ENCODE results near the gene SLC38A7.

SLC38A7 gene

GRCh38 chr16:58649707-58650106, 34.9 kb downstream of the SLC38A7 start:
- TF ChIP-seq HDGF (IDR thresholded peaks at IDR 0.05; ENCODE audit: borderline replicate concordance), result no peak
- TF ChIP-seq FOXK2 (IDR thresholded peaks at IDR 0.05), result no peak
- ChIA-PET POLR2A (no interaction called here), CTCF (interaction anchor here (0.6 to 1.1 kb wide), 2 partner anchors 8 to 11 kb away, joined by 3 read pairs; no protein-coding TSS in a partner anchor)
- no peak for DNase-seq (ENCODE audit: extremely low spot score)

GRCh38 chr16:58647107-58647506, 37.5 kb downstream of the SLC38A7 start:
- no peak for DNase-seq (ENCODE audit: extremely low spot score)
- TF ChIP-seq FOXM1 (IDR thresholded peaks at IDR 0.05; ENCODE audit: borderline replicate concordance) (no peak), ZNF384 (IDR thresholded peaks at IDR 0.05) (no peak), FOXK2 (IDR thresholded peaks at IDR 0.05) (no peak), ELF4 (IDR thresholded peaks at IDR 0.05) (no peak), HDGF (IDR thresholded peaks at IDR 0.05; ENCODE audit: borderline replicate concordance) (no peak), L3MBTL2 (conservative IDR thresholded peaks at IDR 0.05) (no peak), BHLHE40 (IDR thresholded peaks at IDR 0.05; ENCODE audit: borderline replicate concordance) (no peak), NFRKB (IDR thresholded peaks at IDR 0.05) (no peak), FOXA1 (IDR thresholded peaks at IDR 0.05) (no peak), SP1 (IDR thresholded peaks at IDR 0.05) (no peak), LEF1 (IDR thresholded peaks at IDR 0.05; ENCODE audit: borderline replicate concordance) (no peak), CTBP1 (IDR thresholded peaks at IDR 0.05; ENCODE audit: borderline replicate concordance) (no peak), PKNOX1 (IDR thresholded peaks at IDR 0.05) (no peak), ARNT (IDR thresholded peaks at IDR 0.05) (no peak)
- ChIA-PET CTCF (no interaction called here), POLR2A (no interaction called here)

- no peak for TF ChIP-seq SUZ12 (IDR thresholded peaks at IDR 0.05)
- no peak for TF ChIP-seq ZNF384 (IDR thresholded peaks at IDR 0.05)
- TF ChIP-seq SP1 (IDR thresholded peaks at IDR 0.05), result no peak
- no peak for TF ChIP-seq BHLHE40 (IDR thresholded peaks at IDR 0.05; ENCODE audit: borderline replicate concordance)
- no peak for TF ChIP-seq LEF1 (IDR thresholded peaks at IDR 0.05; ENCODE audit: borderline replicate concordance)
- TF ChIP-seq NFRKB (IDR thresholded peaks at IDR 0.05), result no peak
- no peak for TF ChIP-seq FOXK2 (IDR thresholded peaks at IDR 0.05)
- no peak for TF ChIP-seq FOXM1 (IDR thresholded peaks at IDR 0.05; ENCODE audit: borderline replicate concordance)
- no peak for TF ChIP-seq CTBP1 (IDR thresholded peaks at IDR 0.05; ENCODE audit: borderline replicate concordance)
- no peak for TF ChIP-seq ELF4 (IDR thresholded peaks at IDR 0.05)
- ChIA-PET CTCF (no interaction called here), POLR2A (no interaction called here)
- DNase-seq (ENCODE audit: extremely low spot score), result no peak
Observed at GRCh38 chr16:58644765-58645487, 39.6 kb downstream of the SLC38A7 start.

- no peak for DNase-seq (ENCODE audit: extremely low spot score)
- no peak for TF ChIP-seq ARNT (IDR thresholded peaks at IDR 0.05)
- TF ChIP-seq SUZ12 (IDR thresholded peaks at IDR 0.05), result no peak
- TF ChIP-seq LEF1 (IDR thresholded peaks at IDR 0.05; ENCODE audit: borderline replicate concordance), result no peak
- no peak for TF ChIP-seq TARDBP (IDR thresholded peaks at IDR 0.05)
- no peak for TF ChIP-seq BHLHE40 (IDR thresholded peaks at IDR 0.05; ENCODE audit: borderline replicate concordance)
- no peak for TF ChIP-seq L3MBTL2 (conservative IDR thresholded peaks at IDR 0.05)
- TF ChIP-seq FOXM1 (IDR thresholded peaks at IDR 0.05; ENCODE audit: borderline replicate concordance), result no peak
- TF ChIP-seq CTBP1 (IDR thresholded peaks at IDR 0.05; ENCODE audit: borderline replicate concordance), result no peak
- TF ChIP-seq FOXA1 (IDR thresholded peaks at IDR 0.05), result no peak
- no peak for TF ChIP-seq HDGF (IDR thresholded peaks at IDR 0.05; ENCODE audit: borderline replicate concordance)
- no peak for TF ChIP-seq PKNOX1 (IDR thresholded peaks at IDR 0.05)
- TF ChIP-seq ELF4 (IDR thresholded peaks at IDR 0.05), result no peak
- TF ChIP-seq NFRKB (IDR thresholded peaks at IDR 0.05), result no peak
- TF ChIP-seq FOXK2 (IDR thresholded peaks at IDR 0.05), result no peak
- no peak for TF ChIP-seq ZNF384 (IDR thresholded peaks at IDR 0.05)
- no peak for TF ChIP-seq SP1 (IDR thresholded peaks at IDR 0.05)
- ChIA-PET POLR2A (no interaction called here), CTCF (interaction anchor here (0.8 kb wide), 1 partner anchor 112 kb away, joined by 6 read pairs; no protein-coding TSS in a partner anchor)
Observed at GRCh38 chr16:58644108-58644507, 40.5 kb downstream of the SLC38A7 start.

- POLR2A ChIA-PET, result no interaction called here
- TF ChIP-seq PKNOX1 (IDR thresholded peaks at IDR 0.05) (no peak), ELF4 (IDR thresholded peaks at IDR 0.05) (no peak), TARDBP (IDR thresholded peaks at IDR 0.05) (no peak), CTBP1 (IDR thresholded peaks at IDR 0.05; ENCODE audit: borderline replicate concordance) (no peak), SP1 (IDR thresholded peaks at IDR 0.05) (no peak), ARNT (IDR thresholded peaks at IDR 0.05) (no peak), L3MBTL2 (conservative IDR thresholded peaks at IDR 0.05) (no peak), HDGF (IDR thresholded peaks at IDR 0.05; ENCODE audit: borderline replicate concordance) (no peak), NFRKB (IDR thresholded peaks at IDR 0.05) (no peak), ZNF384 (IDR thresholded peaks at IDR 0.05) (no peak), FOXK2 (IDR thresholded peaks at IDR 0.05) (no peak), SUZ12 (IDR thresholded peaks at IDR 0.05) (no peak)
- CTCF ChIA-PET, result interaction anchor here (0.6 to 0.7 kb wide), 3 partner anchors 9 to 115 kb away, joined by 3 to 5 read pairs (median 3); no protein-coding TSS in a partner anchor
- DNase-seq (ENCODE audit: extremely low spot score), result no peak
Observed at GRCh38 chr16:58640949-58641348, 43.6 kb downstream of the SLC38A7 start.

GRCh38 chr16:58639836-58640235, 44.7 kb downstream of the SLC38A7 start:
- ChIA-PET CTCF (interaction anchor here (0.7 kb wide), 1 partner anchor 221 kb away, joined by 3 read pairs; no protein-coding TSS in a partner anchor), POLR2A (no interaction called here)
- no peak for TF ChIP-seq FOXM1 (IDR thresholded peaks at IDR 0.05; ENCODE audit: borderline replicate concordance)
- no peak for TF ChIP-seq ARNT (IDR thresholded peaks at IDR 0.05)
- no peak for TF ChIP-seq FOXK2 (IDR thresholded peaks at IDR 0.05)
- no peak for TF ChIP-seq FOXA1 (IDR thresholded peaks at IDR 0.05)
- no peak for TF ChIP-seq PKNOX1 (IDR thresholded peaks at IDR 0.05)
- no peak for TF ChIP-seq CTBP1 (IDR thresholded peaks at IDR 0.05; ENCODE audit: borderline replicate concordance)
- no peak for TF ChIP-seq TARDBP (IDR thresholded peaks at IDR 0.05)
- no peak for TF ChIP-seq HDGF (IDR thresholded peaks at IDR 0.05; ENCODE audit: borderline replicate concordance)
- no peak for TF ChIP-seq SP1 (IDR thresholded peaks at IDR 0.05)
- no peak for DNase-seq (ENCODE audit: extremely low spot score)
